GM23338 (cell line): ENCODE results near the gene SLC35A4.

Source experiments
- CREB1 ChIP-seq: fragments of 250-450 bp; sonication (Bioruptor Pico); IDR thresholded peaks from 2 replicates; pipeline ENCODE4 v1.5.0; 2020; ENCODE audit warnings: low read depth, mild to moderate bottlenecking, moderate library complexity
- CTCF ChIP-seq, 2 experiments: fragments of 200-600 bp in 1 of 2; sonication (generic) in 1 of 2; conservative IDR thresholded peaks; 2 replicates each; pipeline versions ENCODE4 v1.5.1 to v1.6.1; 2016 to 2017; ENCODE audit warnings: antibody characterized with exemption in 2 of 2, low read depth in 2 of 2, mild to moderate bottlenecking in 2 of 2, moderate library complexity in 1 of 2
- EZH2 ChIP-seq: fragments of 200-600 bp; sonication (generic); IDR thresholded peaks from one replicate; pipeline ENCODE4 v1.8.0; 2017; ENCODE audit warnings: antibody characterized with exemption, mild to moderate bottlenecking, low read depth; ENCODE audit not compliant: unreplicated experiment
- EZH2phosphoT487 ChIP-seq: fragments of 200-600 bp; sonication (generic); IDR thresholded peaks from one replicate; pipeline ENCODE4 v1.8.1; 2018; ENCODE audit warnings: antibody characterized with exemption; ENCODE audit not compliant: unreplicated experiment
- POLR2AphosphoS5 ChIP-seq: IDR thresholded peaks from 2 replicates; pipeline ENCODE4 v1.6.1; 2016; ENCODE audit warnings: antibody characterized with exemption, low read depth
- REST ChIP-seq: IDR thresholded peaks from one replicate; pipeline ENCODE4 v1.6.1; 2018; ENCODE audit warnings: antibody characterized with exemption; ENCODE audit not compliant: unreplicated experiment
- ZNF114 ChIP-seq: fragments of 250-450 bp; sonication (Bioruptor Pico); IDR thresholded peaks from 2 replicates; pipeline ENCODE4 v1.5.0; 2020; ENCODE audit warnings: mild to moderate bottlenecking, moderate library complexity

- TF ChIP-seq CTCF (conservative IDR thresholded peaks at IDR 0.05; ENCODE audit: low read depth in 2 of 2) (no peak), EZH2 (no peak), EZH2phosphoT487 (no peak), REST (no peak), ZNF114 (CRISPR knock-in tag) (no peak), CREB1 (CRISPR knock-in tag) (no peak), POLR2AphosphoS5 (no peak)
These were observed 4.4 kb upstream of the SLC35A4 start for GRCh38 chr5:140560227-140560626.
